Stimulated activated CD4-positive, alpha-beta T cell treated with anti-CD3 and anti-CD28 coated beads, Interleukin-1b, Interleukin-23, amount 100 ng/mL, for 24 hours (primary cell): ENCODE measurements around the gene MRPL14.

Experiments
- DNase-seq, 4 experiments: peaks; one replicate each; pipeline ENCODE4 v3.0.0-alpha.2; 2020; ENCODE audit warnings: low read depth in 4 of 4, low spot score in 1 of 4

The MRPL14 gene

GRCh38 chr6:44127186-44128019 lies at the start of gene MRPL14, which contains the start of gene TMEM63B:
Gene MRPL14 (minus strand): TSS chr6:44127452. CDS start chr6:44116611, 10,841 bp downstream.
Gene TMEM63B (plus strand): TSS chr6:44127554. CDS start chr6:44134585, 7,031 bp downstream.
- peak; percentile 74 to 86 (median 78) for DNase-seq

GRCh38 chr6:44176130-44176761 lies 49.0 kb upstream of the MRPL14 start:
- no peak for DNase-seq

GRCh38 chr6:44172731-44173500 lies 45.7 kb upstream of the MRPL14 start:
- DNase-seq: peak; percentile 67 to 83 (median 70)

- no peak for DNase-seq
Observed at GRCh38 chr6:44171899-44172546, 44.8 kb upstream of the MRPL14 start.

DNA sequence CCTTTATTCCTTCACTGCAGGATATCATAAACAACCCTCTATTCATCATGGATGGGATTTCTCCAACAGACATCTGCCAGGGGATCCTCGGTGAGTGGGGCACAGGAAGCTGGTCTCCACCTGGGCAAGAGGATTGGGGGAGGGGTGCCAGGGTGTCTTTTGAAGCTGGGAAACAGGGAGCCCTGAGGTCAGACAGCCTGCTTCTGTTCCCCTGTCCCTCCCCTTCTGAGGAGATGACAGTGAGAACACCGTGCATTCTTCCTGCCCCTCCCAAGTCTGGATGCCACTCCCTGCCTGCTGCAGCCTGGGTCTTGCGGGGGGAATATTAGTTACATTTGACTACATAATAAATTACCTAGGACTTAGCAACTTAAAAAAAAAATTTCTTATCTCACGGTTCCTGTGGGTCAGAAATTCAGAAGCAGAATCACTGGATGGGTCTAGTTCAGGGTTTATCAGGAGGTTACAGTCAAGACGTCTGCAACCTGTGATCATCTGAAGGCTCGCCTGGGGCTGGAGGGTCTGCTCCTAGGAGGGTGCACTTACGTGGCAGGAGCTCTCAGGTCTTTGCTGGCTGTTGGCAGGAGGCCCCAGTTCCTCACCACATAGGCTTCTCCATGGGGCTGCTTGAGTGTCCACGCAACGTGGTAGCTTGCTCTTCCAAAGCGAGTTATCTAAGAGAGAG lies 42.8 kb upstream of the MRPL14 start:
- no peak for DNase-seq

DNA sequence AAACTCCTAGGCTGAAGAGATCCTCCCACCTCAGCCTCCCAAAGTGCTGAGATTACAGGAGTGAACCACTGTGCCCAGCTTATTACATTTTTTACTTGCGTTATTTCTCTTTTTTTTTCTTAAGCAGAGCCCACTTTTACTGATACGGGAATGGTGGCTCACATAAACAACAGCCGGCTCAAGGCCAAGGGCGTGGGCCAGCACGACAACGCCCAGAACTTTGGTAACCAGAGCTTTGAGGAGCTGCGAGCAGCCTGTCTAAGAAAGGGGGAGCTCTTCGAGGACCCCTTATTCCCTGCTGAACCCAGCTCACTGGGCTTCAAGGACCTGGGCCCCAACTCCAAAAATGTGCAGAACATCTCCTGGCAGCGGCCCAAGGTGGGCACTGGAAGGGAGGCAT lies 41.9 kb upstream of the MRPL14 start:
- no peak for DNase-seq

DNA sequence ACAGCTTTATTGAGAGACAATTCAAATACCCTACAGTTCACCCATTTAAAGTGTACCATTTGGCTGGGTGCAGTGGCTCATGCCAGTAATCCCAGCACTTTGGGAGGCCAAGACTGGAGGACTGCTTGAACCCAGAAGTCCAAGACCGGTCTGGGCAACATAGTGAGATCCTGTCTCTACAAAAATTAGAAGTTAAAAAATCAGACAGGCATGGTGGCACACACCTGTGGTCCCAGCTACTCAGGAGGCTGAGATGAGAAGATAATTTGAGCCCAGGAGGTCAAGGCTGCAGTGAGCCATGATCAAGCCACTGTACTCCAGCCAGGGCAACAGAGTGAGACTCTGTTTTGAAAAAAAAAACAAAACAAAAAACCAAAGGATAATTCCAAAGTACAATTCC lies 40.3 kb upstream of the MRPL14 start:
- no peak for DNase-seq

DNA sequence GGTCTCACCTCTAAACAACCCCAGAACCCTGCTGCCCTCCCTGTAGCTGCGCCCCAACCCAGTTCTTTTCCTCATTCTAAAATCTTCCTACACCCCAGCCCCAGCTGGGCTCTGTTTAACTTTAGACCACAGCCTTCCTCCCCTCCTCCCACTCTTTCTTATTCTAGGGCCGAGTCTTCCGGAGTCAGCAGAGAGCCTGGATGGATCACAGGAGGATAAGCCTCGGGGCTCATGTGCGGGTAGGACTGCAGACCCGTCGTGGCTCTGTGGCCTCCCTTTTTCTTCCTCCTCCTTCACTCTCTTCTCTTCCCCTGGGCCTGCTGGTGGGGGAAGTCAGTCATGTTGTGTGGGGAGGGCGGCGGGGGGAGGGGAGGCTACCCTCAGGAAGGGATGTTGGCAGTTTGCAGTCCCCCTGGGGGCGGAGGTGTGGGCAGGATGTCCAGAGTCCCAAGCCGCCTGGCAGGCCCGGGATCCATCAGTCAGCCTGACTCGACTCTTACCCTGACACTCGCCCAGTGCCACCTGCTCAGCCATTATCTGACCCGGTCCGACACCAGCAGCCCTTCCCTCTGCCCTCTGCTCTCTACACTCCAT lies 39.4 kb upstream of the MRPL14 start:
- no peak for DNase-seq

DNA sequence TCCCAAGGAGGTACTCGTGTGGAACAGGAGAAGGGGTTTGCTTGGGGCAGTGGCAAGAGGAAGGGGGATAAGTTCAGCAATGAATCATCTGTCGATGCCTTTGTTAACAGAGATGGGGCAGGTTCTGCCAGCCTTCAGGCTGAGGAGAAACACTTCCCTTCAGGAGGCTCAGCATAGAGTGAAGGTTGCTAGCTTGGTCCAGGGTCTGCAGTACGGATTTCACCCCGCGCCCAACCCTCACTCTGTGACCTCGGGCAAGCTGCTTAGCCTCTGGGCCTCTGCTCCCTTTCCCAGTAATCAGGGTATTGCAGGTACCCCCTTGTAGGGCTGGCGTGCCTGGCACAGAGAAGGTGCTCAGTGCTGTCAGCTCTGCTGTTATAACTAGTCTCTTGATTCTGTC lies 38.9 kb upstream of the MRPL14 start:
- no peak for DNase-seq

DNA sequence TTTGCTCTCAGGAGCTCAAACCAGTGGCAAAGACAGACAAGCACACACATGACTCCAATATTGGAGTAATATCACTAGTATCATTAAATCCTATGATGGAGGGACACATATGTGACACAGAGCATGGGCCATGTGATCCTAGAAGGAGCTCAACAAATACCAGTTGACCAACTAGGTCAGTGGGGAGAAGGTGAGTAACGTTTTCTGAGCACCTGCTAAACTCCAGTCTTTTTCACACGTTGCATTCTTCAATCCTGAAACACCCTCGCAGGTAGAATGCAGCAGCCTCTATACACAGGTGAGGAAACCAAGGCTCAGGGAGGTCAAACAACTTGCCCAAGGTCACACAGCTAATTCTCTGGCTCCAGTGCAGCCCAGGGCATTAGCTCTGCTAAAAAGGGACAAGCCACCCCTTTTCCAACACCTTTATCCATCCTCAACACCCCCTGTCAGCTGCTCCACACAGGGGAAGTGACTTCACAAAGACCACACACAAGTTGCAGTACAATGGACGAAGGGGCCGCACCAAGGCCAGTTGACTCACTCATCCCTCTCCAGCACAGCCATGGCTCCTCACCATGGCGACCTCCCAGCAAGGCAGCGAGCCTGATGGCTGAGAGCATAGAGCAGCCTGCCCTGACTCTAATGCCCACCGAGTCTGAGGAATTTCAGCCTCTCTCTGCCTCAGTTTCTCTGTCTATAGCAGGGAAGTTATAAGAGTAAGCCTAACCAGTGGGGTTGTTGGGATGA lies 35.8 kb upstream of the MRPL14 start:
- DNase-seq: no peak

GRCh38 chr6:44161997-44162338 lies 34.7 kb upstream of the MRPL14 start:
- DNase-seq: no peak

DNA sequence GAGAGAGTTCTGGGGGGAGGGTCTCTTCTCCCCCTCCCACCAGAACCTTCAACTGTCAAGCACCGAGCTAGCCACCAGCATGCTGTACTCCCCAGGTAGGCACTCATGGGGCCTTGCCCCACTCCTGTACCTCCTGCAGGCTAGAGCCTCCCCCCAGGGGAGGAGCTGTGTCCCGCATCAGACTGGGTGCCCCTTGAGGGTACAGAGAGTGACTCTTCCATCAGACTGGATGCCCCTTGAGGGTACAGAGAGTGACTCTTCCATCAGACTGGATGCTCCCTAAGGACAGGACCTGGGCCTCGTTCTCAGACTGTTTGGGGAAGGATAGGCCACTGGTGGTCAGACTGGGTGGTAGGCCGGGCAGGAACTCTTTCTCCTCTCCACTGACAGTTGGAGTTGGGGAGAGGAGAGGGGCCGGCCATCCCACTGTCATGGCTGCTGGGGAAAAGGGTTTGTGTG lies 31.5 kb upstream of the MRPL14 start, which contains the start of gene CAPN11:
CAPN11 (plus strand) TSS at position 51 of the 459 bp plus-strand sequence; CDS start at position 80, 29 bp downstream.
- no peak for DNase-seq

- no peak for DNase-seq
Observed at GRCh38 chr6:44157152-44157521, 29.9 kb upstream of the MRPL14 start.

DNA sequence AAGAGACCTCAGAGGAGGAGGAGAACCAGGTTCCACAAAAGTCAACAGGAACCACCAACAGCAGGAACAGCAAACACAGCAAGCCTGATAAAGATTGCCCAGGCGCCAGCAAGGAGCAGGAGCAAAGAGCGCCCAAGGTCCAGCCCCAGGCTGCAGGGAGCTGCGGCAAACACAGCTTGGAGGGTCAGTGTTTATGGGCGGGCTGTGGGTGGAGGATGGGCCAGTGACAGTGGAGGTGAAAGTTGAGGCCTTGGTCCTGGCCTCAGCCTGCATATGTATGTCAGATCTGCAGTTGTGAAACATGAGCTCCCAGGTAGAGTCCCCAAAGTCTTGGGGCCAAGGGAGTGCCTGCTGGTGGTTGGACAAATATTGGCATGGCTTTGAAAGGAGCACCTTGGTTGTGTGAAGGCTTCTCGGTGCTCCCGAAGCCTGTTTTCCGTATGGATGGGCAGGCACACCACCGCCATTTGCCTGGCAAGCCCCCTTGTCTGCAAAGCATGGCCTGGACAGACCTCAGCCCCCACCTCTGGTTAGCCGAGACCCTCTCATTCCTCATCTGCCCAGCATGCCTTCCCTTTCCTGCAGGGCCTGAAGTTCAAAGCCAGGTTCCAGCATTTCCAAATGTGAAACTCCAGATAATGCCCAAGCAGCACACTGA lies 29.4 kb upstream of the MRPL14 start:
- no peak for DNase-seq

DNA sequence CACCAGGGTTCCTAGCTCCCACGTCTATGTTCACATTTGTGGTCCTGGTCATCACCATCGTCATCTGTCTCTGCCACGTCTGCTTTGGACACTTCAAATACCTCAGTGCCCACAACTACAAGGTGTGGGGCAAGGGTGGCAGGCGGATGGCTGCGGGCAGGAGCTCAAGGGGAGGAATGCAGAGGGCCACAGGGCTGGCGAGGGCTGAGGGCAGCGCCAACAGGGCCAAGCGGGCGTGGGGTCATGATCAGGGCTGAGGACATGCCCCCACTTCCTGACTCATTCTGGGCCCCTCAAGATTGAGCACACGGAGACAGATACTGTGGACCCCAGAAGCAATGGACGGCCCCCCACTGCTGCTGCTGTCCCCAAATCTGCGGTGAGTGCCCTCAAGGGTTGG lies 26.8 kb upstream of the MRPL14 start:
- no peak for DNase-seq

- DNase-seq: no peak
Observed at GRCh38 chr6:44152533-44152932, 25.3 kb upstream of the MRPL14 start.

- no peak for DNase-seq
Observed at GRCh38 chr6:44152109-44152461, 24.8 kb upstream of the MRPL14 start.

DNA sequence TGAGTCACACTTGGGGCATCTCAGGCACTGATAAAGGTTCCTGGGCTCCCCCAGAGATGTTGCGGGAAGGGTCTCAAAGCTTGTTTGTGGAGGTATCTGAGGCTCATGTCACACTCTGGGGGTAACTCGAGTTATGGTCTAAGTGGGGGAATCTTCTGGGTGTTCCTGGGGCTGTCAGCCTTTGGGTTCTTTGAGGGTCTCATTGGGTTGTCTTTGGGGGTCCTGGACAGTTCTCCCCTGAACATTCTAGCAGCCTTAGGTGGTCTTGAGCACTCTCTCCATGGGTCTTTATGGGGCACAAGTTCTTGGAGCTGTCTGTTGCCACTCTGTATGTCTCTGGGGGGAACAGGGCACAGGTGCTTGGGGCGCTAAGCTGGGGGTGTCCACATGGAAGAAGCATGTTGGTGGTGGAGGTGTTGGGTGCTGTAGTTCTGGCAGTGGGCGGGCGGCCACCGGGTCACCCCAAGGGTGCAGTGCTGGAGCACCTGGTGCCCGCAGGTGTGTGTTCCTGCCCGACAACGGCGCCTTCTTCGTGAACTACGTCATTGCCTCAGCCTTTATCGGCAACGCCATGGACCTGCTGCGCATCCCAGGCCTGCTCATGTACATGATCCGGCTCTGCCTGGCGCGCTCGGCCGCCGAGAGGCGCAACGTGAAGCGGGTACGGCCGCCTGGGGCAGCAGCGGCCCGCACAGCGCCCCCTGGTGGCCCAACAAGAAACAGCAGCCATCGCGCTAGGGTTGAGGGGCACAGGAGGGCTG lies 24.3 kb upstream of the MRPL14 start:
- peak; percentile 38 to 78 (median 72) for DNase-seq
